Fibroblast of the conjunctiva (primary cell): ENCODE results near the gene CALCOCO1.
A peak's percentile ranks its signal among the peaks of the same experiment; 100 is the strongest.
"Not testable (repeated sequence)": the region's sequence is repeated elsewhere in the genome, so short reads cannot be mapped to it uniquely, and the experiment has no call there.

Experiments
- DNase-seq: peaks from one replicate; pipeline ENCODE4 v3.0.0-alpha.2; 2010; ENCODE audit warnings: low read depth

Gene CALCOCO1

GRCh38 chr12:53696655-53697331 lies 30.5 kb downstream of the CALCOCO1 start:
- DNase-seq: no peak

GRCh38 chr12:53696285-53696654 lies 31.0 kb downstream of the CALCOCO1 start:
- DNase-seq: peak; percentile 64

- no peak for DNase-seq
Observed at GRCh38 chr12:53695152-53696145, 31.8 kb downstream of the CALCOCO1 start.

- no peak for DNase-seq
Observed at GRCh38 chr12:53694756-53695151, 32.5 kb downstream of the CALCOCO1 start.

- no peak for DNase-seq
Observed at GRCh38 chr12:53688134-53688533, 39.1 kb downstream of the CALCOCO1 start.

GRCh38 chr12:53686436-53686835 lies 40.8 kb downstream of the CALCOCO1 start:
- DNase-seq: no peak

GRCh38 chr12:53684654-53685220 lies 42.5 kb downstream of the CALCOCO1 start:
- no peak for DNase-seq

- no peak for DNase-seq
Observed at GRCh38 chr12:53683983-53684382, 43.3 kb downstream of the CALCOCO1 start.

- no peak for DNase-seq
Observed at GRCh38 chr12:53683494-53683893, 43.8 kb downstream of the CALCOCO1 start.

GRCh38 chr12:53680061-53680460 lies 47.2 kb downstream of the CALCOCO1 start:
- DNase-seq: not testable (repeated sequence)

GRCh38 chr12:53677800-53678148 lies 49.5 kb downstream of the CALCOCO1 start:
- no peak for DNase-seq

- no peak for DNase-seq
Observed at GRCh38 chr12:53677016-53677799, 50.0 kb downstream of the CALCOCO1 start.

- peak; percentile 29 for DNase-seq
Observed at GRCh38 chr12:53676656-53677015, 50.6 kb downstream of the CALCOCO1 start.

- peak; percentile 99 for DNase-seq
Observed at GRCh38 chr12:53675701-53676607, 51.3 kb downstream of the CALCOCO1 start, which contains the start of gene ATP5MC2. ATP5MC2 (minus strand) TSS chr12:53676083; CDS start chr12:53672614, 3,469 bp downstream.

- DNase-seq: no peak
Observed at GRCh38 chr12:53674977-53675700, 52.1 kb downstream of the CALCOCO1 start.

GRCh38 chr12:53670971-53671370 lies 56.3 kb downstream of the CALCOCO1 start:
- no peak for DNase-seq

GRCh38 chr12:53670308-53670707 lies 56.9 kb downstream of the CALCOCO1 start:
- DNase-seq: no peak

- DNase-seq: no peak
Observed at GRCh38 chr12:53667080-53667479, 60.2 kb downstream of the CALCOCO1 start.

GRCh38 chr12:53664936-53665335 lies 62.3 kb downstream of the CALCOCO1 start:
- DNase-seq: no peak

- DNase-seq: no peak
Observed at GRCh38 chr12:53664191-53664590, 63.1 kb downstream of the CALCOCO1 start.
